NB4 (cell line): Measurements from ENCODE around the gene PCDHB8.

Source experiments
- POLR2A ChIP-seq: IDR thresholded peaks from 2 replicates; pipeline ENCODE4 v1.6.1; 2011; ENCODE audit warnings: mild to moderate bottlenecking; ENCODE audit not compliant: insufficient read length; ENCODE audit errors: extremely low read depth
- TF ChIP-seq, protein P1 (sequence below): IDR thresholded peaks from one replicate; pipeline ENCODE4 v1.5.1; 2012; ENCODE audit warnings: low read depth, low read length

DNA sequence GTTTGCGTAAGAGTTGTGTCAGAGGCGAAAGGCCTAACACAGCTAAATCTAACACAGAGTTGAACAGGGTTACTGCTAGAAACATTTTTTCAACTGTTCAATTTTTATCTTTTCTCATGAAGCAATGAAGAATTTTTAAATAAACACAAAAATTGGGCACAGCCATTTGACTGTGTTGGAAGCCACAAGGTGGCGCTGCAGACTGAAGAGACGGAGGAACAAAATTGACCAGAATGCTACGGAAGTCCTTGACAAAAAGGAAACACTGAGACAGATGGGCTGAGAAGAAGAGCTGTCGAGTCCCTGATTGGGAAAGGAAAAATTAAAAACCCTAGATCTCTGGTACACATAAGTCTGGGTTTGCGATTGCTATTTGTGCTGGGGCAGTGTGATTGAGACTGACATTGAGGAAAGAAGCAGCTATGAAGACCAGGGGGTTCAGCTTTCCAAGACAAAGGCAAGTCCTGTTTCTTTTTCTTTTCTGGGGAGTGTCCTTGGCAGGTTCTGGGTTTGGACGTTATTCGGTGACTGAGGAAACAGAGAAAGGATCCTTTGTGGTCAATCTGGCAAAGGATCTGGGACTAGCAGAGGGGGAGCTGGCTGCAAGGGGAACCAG is 9.4 kb downstream of the PCDHB8 start, which contains the start of gene PCDHB9:
- TF ChIP-seq, protein P1, sequence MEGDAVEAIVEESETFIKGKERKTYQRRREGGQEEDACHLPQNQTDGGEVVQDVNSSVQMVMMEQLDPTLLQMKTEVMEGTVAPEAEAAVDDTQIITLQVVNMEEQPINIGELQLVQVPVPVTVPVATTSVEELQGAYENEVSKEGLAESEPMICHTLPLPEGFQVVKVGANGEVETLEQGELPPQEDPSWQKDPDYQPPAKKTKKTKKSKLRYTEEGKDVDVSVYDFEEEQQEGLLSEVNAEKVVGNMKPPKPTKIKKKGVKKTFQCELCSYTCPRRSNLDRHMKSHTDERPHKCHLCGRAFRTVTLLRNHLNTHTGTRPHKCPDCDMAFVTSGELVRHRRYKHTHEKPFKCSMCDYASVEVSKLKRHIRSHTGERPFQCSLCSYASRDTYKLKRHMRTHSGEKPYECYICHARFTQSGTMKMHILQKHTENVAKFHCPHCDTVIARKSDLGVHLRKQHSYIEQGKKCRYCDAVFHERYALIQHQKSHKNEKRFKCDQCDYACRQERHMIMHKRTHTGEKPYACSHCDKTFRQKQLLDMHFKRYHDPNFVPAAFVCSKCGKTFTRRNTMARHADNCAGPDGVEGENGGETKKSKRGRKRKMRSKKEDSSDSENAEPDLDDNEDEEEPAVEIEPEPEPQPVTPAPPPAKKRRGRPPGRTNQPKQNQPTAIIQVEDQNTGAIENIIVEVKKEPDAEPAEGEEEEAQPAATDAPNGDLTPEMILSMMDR = peak; percentile 86
- no peak for TF ChIP-seq POLR2A
